CD4-positive, alpha-beta T cell treated with Interleukin-15 for 4 hours (primary cell): ENCODE results near the gene PPP1R1A.

Experiments used
- DNase-seq: peaks from one replicate; pipeline ENCODE4 v3.0.0-alpha.2; 2020; ENCODE audit warnings: low spot score

The PPP1R1A gene

DNA sequence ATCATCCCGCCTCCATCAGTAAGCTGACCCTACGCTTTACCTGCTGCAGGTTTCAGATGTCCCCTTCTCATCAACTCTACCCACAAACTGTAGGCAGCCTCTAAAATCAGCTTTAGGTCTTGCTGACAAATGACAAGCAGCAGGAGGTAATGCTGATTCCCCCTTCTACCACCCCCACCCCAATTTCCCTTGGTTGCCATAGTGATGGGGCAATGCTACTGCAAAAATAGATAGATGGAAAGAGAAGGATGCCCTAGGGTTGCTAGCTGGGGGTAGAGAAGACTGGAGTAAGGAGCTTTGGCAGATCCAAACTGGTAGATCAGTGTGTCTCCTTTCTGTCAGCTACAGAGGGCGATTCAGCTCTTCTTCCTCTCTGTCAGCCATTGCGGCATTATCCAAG is 58.9 kb downstream of the PPP1R1A start:
- DNase-seq = no peak
